NCI-H226 (cell line): ENCODE measurements around the gene KCNT2.
"Not testable (repeated sequence)": the region's sequence is repeated elsewhere in the genome, so short reads cannot be mapped to it uniquely, and the experiment has no call there.

Source experiments
- DNase-seq: peaks from one replicate; pipeline ENCODE4 v3.0.0-alpha.2; 2015

The KCNT2 gene

DNA sequence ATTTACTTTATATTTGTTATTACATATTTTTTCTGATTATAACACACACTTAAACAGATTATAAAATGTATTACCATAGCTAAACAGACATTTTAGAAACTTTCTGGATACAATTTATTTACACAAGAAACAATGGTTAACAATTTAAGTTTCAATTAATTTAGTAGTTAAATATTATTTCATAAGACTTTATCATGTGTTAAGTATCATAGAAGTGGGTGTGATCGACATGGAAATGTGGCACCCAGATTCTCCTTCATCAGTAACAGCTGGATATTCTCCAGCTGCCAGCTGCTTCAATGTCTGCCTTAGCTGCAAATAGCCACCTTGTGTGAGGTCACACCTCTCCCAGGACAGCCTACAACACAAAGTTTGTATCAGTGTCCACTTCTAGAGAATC, 97.8 kb downstream of the KCNT2 start:
- no peak for DNase-seq

DNA sequence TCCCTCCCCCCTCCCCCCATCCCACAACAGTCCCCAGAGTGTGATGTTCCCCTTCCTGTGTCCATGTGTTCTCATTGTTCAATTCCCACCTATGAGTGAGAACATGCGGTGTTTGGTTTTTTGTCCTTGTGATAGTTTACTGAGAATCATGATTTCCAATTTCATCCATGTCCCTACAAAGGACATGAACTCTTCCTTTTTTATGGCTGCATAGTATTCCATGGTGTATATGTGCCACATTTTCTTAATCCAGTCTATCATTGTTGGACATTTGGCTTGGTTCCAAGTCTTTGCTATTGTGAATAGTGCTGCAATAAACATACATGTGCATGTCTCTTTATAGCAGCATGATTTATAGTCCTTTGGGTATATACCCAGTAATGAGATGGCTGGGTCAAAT, 104.0 kb downstream of the KCNT2 start:
- DNase-seq = not testable (repeated sequence)

DNA sequence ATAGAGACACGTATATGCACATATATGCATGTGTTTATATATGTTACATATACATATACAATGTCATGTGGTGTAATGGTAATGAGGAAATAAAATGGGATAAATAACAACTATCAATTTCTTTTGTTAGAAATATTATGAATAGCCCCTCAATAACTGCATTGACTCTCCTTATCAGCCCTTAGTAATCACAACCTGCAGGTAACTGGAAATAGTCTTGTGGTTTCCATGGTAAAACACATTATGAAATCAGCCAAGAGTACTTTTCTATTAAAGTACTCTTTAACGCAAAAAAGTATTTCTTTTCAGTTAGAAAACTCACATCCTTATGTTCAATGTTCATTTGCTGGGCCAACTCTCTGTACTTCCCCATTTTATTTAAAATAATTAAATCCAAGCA, 105.8 kb downstream of the KCNT2 start:
- DNase-seq = no peak

DNA sequence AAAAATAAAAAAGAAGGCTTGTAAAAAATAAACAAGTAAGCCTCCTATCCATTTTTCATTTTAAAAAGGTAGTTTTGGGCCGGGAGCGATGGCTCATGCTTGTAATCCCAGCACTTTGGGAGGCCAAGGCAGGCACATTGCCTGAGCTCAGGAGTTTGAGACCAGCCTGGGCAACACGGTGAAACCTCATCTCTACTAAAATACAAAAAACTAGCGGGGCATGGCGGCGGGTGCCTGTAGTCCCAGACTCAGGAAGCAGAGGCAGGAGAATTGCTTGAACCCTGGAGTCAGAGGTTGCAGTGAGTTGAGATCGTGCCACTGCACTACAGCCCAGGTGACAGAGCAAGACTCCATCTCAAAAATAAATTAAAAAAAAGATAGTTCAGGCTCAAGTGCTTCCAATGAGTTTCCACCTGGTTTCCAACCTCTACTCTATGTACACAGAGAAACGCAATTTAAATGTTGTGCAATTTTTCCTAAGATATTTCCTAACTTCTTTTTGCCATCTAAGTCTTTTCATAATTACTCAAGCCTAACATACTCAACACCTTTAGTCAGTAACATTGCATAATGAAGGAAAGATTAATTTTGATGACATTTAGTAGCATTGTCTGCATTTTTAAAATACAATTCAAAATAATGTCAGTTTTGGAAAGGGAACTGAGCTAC, 106.3 kb downstream of the KCNT2 start:
- DNase-seq = peak; percentile 38

DNA sequence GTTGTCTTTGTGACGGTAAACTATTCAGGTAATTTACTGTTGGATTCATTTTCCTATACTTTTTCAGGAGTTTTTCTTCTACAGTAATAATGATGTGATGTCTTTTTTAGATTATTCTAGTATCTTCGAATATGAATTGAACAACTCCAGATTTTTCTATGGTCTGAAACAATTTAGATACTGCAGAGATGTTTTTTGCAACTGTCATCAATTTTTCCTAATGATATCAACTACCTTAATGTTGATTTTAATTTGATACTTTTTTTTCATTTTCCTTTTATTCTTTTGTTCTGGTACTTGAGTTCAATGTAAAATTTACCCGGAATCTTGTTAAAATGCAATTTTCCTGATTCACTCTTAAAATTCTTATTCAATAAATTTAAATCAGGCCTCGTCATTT, 110.4 kb downstream of the KCNT2 start:
- no peak for DNase-seq

DNA sequence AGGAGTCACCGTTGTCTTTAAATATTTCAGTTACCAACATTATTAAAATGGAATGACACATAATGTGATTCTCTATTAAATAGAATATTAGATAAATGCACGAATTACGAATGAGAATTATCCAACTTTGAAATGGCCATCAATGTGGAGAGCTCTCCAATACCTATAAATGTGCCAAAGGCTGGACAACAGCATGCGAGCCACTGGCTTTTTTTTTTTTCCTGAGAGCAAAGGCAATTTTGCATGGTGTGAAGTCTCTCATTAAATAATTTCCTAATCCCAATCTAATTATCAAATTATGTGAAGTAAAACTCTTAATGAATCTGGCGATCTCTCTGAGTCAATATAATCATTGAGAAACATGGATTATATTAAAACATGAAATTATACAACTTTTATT, 113.5 kb downstream of the KCNT2 start:
- DNase-seq = no peak

DNA sequence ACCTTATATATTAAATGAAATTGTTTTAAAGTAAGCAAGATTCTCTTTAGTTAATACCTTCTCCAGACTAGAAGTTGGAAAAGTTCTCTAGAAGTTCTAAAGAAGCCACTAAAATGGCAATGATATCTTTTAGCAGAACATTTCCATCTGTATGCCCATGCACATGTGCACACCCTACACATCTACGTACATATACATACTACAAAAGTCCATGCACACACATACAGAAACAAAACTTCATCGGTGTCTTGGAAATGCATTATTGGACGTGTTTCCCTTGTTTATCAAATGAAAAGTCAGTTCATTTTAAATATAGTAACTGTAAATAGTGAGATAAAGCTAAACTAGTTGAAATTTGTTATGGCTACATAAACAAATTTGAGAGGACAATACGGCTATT, 114.4 kb downstream of the KCNT2 start:
- no peak for DNase-seq

DNA sequence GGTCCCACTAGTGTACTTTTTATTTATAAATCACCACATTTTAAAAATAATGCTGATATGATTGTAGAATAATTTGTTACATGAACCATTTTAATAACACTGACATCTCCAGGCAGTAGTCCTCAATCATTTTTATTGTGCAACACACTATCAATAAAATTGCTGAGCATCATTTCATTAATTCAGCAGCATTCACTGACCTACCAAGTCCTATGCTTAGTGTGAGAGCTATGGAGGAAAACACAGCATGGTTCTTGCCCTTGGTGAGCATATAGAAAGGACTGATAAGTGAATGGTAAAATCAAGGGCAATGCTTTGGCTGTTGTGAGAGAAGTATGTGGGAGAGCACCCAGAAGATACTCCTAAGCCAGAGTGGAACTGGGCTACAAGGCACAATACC, 119.7 kb downstream of the KCNT2 start:
- no peak for DNase-seq

DNA sequence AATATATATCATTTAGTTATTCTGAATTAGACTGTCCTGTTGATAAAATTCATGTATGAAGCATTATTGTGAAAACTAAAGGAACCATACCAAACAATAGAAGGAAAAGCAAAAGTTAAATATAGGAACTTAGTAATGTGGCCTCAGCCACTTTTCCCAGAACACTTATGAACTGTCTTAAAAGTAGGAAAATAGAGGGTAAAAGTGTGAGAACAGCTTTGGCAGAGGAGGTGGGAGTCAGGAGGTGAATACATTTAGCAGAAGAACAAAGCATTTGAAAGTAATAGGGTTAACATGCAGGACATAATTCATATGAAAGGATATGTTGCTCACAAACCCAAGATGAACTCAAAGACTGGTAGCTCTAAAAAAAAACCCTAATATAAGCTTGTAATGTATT, 121.9 kb downstream of the KCNT2 start:
- DNase-seq = no peak

DNA sequence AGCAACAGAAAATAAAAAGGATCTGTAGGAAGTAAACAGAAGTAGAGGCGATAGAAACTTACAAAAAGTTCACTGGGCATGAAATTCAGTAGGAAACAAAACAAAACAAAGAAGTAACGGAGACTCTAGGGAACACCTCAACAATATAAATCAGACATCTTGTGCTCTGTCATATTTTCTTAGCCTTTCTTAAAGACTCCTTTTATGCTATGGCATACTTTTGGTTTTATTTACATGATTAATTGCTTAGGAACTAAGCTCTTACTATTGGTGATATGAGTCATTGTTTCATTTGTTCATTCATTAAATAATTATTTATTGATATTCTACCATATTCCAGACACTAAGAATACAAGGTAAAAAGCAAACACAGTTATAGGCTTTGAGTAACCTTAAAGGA, 126.6 kb downstream of the KCNT2 start:
- DNase-seq = no peak

DNA sequence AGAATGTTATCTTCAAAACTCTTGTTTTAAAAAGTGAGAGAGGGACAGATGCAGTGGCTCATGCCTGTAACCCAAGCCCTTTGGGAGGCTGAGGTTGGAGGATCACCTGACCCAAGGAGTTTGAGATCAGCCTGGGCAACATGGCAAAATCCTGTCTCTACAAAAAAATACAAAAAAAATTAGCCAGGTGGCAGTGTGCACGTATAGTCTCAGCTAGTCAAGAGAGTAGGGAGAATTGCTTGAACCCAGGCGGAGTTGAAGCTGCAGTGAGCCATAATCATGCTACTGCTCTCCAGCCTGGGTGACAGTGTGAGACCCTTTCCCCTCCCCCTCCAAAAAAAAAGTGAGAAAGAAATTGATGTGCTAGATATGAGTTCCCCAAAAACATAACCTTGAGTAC, 131.0 kb downstream of the KCNT2 start:
- no peak for DNase-seq

DNA sequence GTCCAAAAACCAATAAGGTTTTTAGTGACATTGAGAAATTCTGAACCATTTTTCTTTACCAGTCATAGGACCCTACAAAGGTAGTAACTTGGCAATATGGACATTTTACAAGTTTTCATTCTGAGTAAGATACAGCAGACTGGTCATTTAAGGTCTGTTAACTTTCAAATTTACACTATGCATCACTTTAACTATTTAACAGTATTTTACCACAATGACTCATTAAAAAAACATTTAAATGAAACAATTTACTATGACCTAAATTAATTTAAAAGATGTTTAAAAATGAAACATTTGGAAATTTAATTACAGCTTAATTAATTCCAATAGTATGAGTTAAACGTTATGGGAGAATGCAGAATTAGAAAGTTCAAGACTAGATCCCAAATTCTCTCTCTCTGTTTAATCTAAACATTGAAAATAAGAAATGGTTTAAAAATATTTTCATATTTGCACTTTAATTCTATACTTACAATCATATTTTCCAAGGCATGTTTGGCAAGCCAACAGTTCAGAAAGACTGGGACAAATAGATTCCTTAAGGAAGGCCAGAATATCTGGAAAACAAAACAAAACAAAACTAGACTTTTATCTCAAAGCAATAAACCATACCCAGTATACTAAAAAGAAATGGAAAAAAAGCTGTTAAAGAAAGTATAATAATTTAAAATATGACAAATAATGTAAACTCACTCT, 140.9 kb downstream of the KCNT2 start:
- DNase-seq = no peak

DNA sequence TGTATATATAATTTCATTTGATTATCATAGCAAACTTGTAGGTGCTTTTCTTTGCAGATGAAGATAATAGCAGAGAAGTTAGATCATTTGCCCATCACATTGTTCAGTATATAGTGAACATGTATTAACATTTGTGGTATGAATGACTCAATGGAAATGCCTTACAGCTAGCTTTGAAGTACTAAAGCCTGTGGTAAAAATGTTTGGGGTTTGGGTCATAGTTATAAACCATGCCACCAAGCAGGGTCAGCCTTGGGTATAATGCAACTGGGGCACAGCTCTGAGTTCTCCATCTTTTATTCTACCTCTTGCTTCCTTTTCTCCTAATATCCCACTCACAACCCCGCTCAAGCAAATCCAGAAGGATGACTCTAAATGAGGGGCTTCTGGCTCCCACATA, 141.6 kb downstream of the KCNT2 start:
- peak; percentile 68 for DNase-seq

DNA sequence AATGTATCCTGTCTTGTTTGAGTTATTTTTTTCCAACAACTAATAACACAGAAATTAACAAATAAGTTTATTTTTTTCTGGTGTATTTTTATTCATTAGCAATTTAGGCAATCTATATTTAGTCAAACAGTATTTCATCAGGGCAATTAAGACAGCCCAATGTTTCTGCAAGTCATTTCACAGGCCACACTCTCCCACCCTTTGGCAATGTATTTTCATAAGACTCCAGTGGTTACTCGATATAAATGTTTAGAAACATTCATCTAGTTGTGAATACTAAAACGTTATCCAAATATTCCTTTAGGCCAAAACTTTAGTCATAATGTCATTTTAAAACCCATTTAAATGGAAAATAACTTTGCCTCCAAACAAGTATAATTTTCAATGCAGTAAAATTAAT, 142.1 kb downstream of the KCNT2 start:
- DNase-seq = no peak

DNA sequence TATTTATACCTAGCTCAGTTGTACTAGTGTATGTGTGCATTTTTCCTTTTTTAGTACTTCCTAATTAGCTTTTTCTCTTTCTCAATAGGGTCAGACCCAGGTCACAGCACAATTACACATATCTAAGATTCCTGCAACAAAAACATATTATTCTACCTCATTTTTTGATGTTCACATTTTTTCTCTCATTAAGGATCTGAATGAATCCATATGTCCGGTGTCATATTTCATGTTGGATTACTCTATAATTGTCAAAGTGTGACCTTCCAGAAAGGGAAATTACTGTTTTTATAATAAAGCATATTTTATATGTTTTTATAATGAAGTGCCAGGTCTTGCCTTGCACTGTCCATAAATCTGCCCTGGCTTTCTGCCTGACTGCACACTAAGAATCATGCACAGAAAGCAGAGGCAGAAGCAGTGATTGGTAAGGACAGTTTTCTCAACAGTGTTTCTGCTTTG, 143.7 kb downstream of the KCNT2 start:
- peak; percentile 51 for DNase-seq

DNA sequence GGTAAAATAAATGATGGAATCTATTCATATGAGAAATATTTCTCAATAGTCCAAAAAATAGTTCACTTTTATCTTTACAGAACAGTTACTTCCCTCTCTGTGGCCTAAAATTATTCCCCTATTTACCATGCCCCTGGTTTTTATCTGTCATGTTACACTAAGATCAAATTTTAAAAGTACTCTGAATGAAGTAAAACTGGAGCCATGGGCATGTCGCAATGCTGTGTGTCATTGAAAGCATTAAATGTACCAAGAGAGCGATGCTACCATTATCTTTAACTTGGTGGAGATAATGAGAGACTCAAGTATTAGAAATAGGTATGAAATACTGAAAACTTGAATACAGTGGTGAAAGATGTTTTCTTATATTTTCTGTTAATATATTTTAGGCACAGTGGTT, 146.2 kb downstream of the KCNT2 start:
- DNase-seq = peak; percentile 27

DNA sequence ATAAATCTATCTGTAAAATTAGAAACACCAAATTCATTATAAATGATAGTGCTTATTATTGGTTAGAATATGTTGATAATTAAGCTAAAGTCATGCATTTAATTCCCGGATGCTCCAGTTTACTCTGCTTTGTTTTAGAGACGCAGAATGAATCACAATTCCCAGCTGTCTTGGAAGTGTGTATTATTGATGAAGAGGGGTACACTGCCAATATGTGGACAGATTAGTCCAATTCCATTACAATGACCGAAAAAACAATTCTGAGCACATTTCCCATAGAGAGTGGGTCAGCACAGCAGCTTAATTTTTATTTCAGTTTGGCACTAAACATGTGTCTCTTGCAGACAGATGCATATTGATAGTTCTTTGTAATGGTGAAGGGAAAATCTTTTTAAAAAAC, 146.7 kb downstream of the KCNT2 start:
- no peak for DNase-seq

DNA sequence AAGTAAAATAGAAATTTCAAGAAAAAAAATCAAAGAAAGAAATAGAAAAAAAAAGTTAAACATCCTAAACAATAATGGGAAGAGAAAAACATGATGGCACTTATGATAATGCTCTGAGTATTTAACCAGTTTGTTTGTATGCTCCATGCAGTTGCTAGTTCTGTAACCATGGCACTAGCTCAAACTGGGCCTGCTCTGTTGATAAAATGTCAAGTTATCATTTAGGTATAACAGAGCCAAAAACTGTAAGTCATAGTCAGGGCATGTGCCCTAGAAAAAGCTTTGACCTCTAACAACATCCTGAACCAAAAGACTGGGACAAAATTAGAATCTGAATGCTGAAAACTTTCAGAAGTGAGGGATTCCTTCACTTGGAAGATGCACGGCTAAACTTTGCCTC, 148.9 kb downstream of the KCNT2 start:
- DNase-seq = peak; percentile 10

DNA sequence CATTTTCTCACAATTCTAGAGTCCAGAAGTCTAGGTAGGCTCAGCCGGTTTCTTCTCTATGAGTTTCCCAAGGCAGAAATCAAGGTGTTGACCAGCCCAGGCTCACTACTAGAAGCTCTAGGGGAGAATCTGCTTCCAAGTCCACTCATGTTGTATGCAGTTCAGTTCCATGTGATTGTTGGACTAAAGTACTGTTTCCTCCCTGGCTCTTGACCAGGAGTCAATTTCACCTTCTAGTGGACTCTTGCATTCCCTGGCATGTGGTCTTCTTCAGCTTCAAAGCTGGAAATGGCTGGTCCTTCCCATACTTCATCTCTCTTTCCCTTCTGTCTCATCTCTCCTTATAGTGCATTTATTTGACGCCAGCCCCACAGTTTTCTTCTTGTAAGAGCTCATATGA, 153.4 kb downstream of the KCNT2 start:
- no peak for DNase-seq

DNA sequence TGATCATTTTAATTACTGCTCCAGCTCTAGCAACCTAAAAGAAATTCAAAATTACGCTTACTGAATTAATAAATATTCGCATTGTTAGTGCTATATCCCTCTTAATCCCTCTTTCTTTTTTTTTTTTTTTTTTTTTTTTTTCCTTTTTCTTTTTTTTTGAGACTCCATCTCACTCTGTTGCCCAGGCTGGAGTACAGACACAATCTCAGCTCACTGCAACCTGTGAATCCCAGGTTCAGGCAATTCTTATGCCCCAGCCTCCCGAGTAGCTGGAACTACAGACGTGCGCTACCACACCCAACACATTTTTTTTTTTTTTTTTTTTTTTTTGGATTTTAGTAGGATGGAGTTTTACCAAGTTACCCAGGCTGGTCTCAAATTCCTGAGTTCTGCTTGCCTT, 157.1 kb downstream of the KCNT2 start:
- no peak for DNase-seq

DNA sequence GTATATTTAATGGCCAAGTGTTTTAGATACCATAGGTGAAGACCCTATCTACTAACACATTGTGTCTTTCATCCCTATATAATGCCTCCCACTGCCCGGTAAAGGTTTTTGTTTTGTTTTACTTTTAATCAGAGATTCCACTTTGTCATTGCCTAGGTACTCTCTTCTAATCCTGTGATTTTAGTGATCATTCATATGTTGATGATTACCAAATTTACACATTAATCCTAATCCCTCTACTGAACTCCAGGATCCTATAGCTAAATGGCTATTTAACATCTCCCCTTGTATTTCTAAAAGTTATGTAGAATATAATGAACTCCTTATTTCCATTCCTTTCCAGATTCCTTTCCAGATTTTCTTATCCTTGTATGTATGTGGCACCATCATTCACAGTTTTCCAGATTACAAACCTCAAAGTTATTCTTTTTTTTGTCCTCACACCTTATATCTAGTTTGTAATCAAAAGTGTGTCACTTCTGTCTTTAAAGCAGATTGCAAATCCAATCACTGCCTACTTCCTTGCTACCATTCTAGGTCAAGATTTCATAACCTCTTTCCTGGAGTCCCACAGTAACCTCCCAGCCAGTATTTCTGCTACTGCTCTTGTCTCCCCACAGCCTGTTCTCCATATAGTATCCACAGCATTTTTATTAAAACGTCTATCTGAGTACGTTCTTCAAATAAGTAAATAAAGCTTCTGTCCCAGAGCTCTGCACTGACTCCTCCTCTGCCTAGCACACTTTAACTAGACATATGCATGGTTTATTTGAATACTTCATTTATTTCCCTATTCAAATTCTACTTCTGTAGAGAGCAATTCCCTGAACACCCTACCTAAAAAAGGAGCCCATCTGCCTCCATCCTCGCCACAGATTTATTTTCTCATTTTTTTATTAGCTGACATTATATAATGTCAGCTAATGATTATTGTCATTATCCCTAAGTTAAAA, 157.8 kb downstream of the KCNT2 start:
- DNase-seq = no peak

DNA sequence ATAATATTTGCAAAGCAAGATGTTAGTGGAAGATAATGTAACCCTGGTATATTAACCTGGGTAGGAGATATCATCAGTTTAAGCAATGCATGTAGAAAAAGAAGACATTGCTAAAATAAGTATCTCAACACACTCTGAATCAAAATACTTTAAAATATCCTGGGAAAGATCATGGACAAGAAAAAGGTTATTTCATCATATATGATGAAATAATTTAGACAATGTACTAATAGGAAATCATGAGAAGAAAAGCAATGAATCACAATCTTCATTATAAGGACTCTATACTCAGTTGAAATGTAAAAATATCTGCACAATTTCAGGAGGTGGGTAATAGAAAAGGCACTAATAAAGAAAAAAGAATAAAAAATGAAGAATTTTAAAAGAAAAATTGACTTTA, 158.8 kb downstream of the KCNT2 start:
- no peak for DNase-seq

DNA sequence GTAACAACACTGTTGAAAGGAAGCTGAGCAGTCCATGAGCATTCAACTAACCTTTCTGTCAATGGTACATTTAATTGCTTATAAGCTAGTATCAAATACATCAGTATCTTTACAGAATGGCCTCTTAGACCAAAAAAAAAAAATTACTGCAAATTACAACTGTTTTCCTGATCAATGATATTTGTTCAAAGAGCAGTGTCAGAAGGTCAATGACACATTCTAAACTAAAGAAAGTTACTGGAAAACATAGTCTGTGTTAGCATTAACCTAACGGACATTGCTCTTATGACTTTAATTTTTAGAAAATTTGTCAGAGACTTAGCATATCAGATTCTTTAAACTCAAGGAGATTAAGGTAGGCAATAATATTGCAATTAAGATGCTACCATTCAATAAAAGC, 162.5 kb downstream of the KCNT2 start:
- DNase-seq = no peak

DNA sequence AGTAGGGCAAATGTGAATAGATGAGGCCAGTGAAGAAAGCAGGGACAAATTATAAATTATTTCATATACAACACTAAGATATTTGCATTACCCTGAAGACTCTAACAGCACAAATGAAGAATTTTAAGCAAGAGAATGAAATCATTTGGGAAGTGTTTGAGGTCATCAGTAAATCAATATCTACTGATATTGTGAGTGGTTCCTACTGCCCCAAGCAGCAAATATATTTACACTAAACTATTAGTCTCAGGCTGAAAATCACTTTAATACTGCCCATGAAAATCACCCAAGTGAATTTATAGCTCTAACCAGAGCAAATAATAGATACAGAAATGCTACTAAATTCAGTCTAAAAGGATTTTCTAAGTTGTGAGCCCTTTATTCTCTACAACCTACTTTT, 163.6 kb downstream of the KCNT2 start:
- no peak for DNase-seq
